AG10803 (cell line): Measurements from ENCODE around the gene ADARB2.
"Not testable (repeated sequence)": the region's sequence is repeated elsewhere in the genome, so short reads cannot be mapped to it uniquely, and the experiment has no call there.

ENCODE experiments used
- DNase-seq: peaks from one replicate; pipeline ENCODE4 v3.0.0; 2010; ENCODE audit warnings: low read depth
- H3K4me3 ChIP-seq: 2 replicates; pipeline ENCODE4 v1.5.1; 2011; ENCODE audit warnings: mild to moderate bottlenecking, low read length, control low read depth
- CTCF ChIP-seq: conservative IDR thresholded peaks from 2 replicates; pipeline ENCODE4 v1.5.1; 2011; ENCODE audit warnings: mild to moderate bottlenecking, low read length, control low read depth, inconsistent platforms

Gene ADARB2

GRCh38 chr10:1414893-1415292 lies 322.4 kb downstream of the ADARB2 start:
- no peak overlapping the region for H3K4me3 ChIP-seq
- TF ChIP-seq CTCF: no peak
- DNase-seq: no peak

DNA sequence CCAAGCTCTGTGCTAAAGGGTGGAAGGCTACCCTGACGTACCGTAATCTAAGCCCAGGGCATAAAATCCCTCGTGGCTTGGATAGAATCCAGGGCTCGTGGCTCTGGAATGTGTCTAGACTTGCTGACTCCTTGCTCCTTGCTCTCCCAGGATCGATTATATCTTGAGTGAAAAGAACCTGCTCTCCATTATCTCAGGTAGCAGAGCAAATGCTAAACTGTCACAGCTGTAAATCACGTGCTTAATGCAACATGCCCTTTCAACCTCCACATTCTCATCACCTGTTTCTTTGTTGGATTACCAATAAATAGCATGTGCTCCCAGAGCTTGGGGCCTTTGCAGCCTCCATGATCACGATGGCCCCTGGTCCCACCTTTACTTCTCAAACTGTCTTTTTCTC lies 323.0 kb downstream of the ADARB2 start:
- not testable (repeated sequence) for H3K4me3 ChIP-seq

DNA sequence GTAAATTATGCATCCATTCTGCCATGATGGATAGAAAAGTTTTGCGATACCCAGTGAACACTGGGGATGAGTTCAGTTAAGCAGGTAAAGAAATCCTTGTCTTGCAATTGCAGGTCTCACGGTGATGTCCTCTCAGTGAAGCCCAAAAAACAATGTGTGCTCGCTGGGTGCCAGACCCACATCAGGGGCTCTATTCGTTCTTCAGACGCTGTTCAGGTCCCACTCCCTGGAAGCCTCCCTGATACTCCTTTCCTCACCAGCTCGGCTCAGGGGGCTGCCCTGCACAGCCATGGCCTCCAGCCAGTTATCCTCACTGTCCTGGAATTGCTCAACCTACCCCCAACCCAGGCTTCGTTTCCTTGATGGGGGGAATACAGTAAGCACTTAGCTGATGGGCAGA lies 323.5 kb downstream of the ADARB2 start:
- H3K4me3 ChIP-seq: no peak overlapping the region
- no peak for TF ChIP-seq CTCF
- DNase-seq: no peak

More for the DNA sequence above, 323.0 kb downstream of the ADARB2 start:
- DNase-seq: not testable (repeated sequence)

DNA sequence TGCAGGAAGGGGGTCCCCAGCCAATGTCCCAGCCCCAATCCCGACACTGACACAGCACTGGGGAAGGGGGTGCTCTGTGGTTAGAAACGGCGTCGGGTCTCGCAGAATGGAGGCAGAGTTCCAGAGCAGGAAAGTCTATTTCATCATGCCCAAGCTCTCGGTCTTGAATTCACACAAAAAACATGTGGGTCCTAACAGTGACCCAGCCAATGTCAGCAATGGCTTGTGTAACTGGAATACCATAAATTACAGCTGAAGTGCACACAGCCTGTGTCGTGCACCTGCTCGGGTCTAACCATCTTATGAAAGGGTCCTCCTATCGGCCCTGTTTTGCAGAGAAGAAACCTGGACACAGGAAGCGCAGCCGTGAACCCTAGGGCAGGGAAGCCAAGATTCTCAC lies 324.1 kb downstream of the ADARB2 start:
- DNase-seq: no peak
- TF ChIP-seq CTCF: no peak
- H3K4me3 ChIP-seq: no peak overlapping the region

DNA sequence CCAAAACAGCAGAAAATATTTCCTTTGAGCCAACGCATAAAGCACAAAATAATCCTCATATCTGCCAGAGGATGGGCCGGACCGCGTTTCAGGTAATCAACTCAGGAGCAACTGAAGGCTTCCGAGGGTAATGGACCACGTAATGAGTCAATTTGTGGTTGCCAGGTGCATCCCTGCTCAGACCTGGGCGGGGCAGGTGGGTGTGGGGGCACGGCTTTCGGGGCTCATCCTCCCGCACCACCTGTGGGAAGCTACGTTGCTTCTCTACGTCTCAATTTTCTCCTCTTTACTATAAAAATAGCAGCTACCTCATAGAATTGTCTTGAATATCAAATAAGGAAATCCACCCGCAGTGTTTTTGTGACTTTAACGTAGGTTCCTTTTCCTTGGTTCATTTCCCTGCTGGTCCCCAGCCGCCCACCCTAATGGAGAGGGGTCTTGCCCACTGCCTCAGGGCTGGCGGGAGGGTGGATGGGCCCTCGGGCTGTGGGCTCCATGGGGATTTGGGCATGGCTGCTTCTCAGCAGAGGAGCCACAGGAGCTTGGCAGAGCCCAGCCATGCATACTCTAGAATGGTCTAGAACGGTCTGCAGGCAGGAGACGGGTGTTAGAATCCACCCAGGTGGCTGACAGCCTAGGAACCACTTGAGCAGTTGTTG lies 324.7 kb downstream of the ADARB2 start:
- no peak overlapping the region for H3K4me3 ChIP-seq
- DNase-seq: no peak
- no peak for TF ChIP-seq CTCF

DNA sequence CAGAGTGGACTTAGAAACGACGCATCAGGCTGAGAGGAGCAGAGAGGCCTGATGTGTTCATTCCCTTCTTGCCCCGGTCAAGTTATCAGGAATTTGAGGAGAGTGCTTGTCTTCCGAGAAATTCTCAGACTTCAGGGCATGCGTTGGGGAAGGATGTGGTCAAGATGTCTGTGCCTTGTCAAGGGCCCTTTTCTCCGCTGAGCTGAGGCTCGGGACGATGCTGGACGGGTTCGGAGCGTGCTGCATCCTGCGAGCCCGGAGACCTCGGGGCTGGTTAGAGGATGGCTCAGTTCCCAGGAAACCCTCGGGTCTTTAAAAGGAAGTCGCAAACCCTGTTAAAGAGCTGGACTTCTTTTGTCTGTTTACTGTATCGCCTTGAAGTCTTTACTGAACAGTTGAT lies 325.4 kb downstream of the ADARB2 start:
- no peak for TF ChIP-seq CTCF
- H3K4me3 ChIP-seq: no peak overlapping the region
- DNase-seq: no peak

DNA sequence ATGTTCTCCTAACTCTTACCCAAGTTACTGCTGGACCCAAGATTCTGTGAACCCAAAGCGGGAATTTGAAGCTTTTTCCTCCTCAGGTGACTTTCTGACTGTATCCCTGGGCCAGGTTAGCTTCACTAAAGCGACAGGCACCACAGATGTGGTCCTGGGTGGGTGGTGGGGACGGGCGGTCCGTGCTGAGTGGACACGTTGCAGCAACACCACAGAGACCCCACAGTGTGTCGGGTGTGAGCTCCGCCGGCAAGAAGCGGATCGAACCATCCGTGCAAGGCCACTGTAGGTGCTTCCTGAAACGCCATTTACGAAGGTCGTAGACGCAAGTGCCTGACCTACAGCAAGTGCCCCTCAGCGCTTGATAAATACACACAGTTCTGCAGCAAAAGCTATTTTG lies 325.9 kb downstream of the ADARB2 start:
- DNase-seq: no peak
- no peak for TF ChIP-seq CTCF
- H3K4me3 ChIP-seq: no peak overlapping the region
